SK-N-SH (cell line): ENCODE measurements around the gene STC2. TPM values are rescaled to one million over a fixed set of nuclear protein-coding genes. Genes with fewer than 3 reads are reported as not detected.

Experiments used
- CTCF ChIA-PET: fragments of 300-600, 350-600 bp; formaldehyde crosslinking; extraction: SDS; loops from one replicate; lab custom pipeline; 2021; lab: Yijun Ruan, JAX
- POLR2A ChIA-PET: fragments of 350-600 bp; sonication (Branson Sonifier 250); formaldehyde crosslinking; extraction: SDS; loops from one replicate; lab custom pipeline; 2020; ENCODE audit warnings: antibody characterized with exemption, inconsistent platforms; lab: Yijun Ruan, JAX
- DNase-seq: peaks from one replicate; pipeline ENCODE4 v3.0.0; 2012
- H2AFZ ChIP-seq: fragments of 200-600 bp; sonication (generic); 2 replicates; pipeline ENCODE4 v1.8.1; 2016; ENCODE audit warnings: antibody characterized with exemption, mild to moderate bottlenecking, low read depth
- H3F3A ChIP-seq: fragments of 200-600 bp; sonication (generic); replicated peaks from 2 replicates; pipeline ENCODE3; 2016; ENCODE audit warnings: antibody characterized with exemption, mild to moderate bottlenecking; ENCODE audit not compliant: insufficient read depth
- H3K27ac ChIP-seq, 2 experiments: fragments of 200-500 bp in 1 of 2; fragments of 200-600 bp in 1 of 2; sonication (Bioruptor generic) in 1 of 2; sonication (generic), shearing (Covaris generic) in 1 of 2; 2 replicates each; pipeline versions ENCODE4 v1.5.1 to v1.6.1; 2014 to 2016; ENCODE audit warnings: low read depth in 2 of 2, inconsistent platforms in 1 of 2, low read length in 1 of 2, mild to moderate bottlenecking in 1 of 2, mixed read lengths in 1 of 2
- H3K27me3 ChIP-seq: fragments of 200-600 bp; sonication (generic), shearing (Covaris generic); 2 replicates; pipeline ENCODE4 v1.6.1; 2016; ENCODE audit warnings: mixed run types; ENCODE audit not compliant: insufficient read depth
- H3K36me3 ChIP-seq, 2 experiments: fragments of 200-500 bp in 1 of 2; fragments of 200-600 bp in 1 of 2; sonication (Bioruptor generic) in 1 of 2; sonication (generic) in 1 of 2; replicated peaks in 1 of 2; 2 replicates each; pipeline versions ENCODE3 to v1.5.1; 2014 to 2016; ENCODE audit warnings: low read length in 1 of 2, mild to moderate bottlenecking in 1 of 2; ENCODE audit not compliant: insufficient read depth in 2 of 2, control insufficient read depth in 1 of 2
- H3K4me1 ChIP-seq, 2 experiments: fragments of 200-500 bp in 1 of 2; fragments of 200-600 bp in 1 of 2; sonication (Bioruptor generic) in 1 of 2; sonication (generic), shearing (Covaris generic) in 1 of 2; 2 replicates each; pipeline versions ENCODE4 v1.5.1 to v1.6.1; 2014 to 2016; ENCODE audit warnings: low read depth in 1 of 2, low read length in 1 of 2, mixed run types in 1 of 2; ENCODE audit not compliant: insufficient read depth in 2 of 2, control insufficient read depth in 1 of 2
- H3K4me2 ChIP-seq: fragments of 200-600 bp; sonication (generic), shearing (Covaris generic); 2 replicates; pipeline ENCODE4 v1.6.1; 2017; ENCODE audit warnings: mixed run types
- H3K4me3 ChIP-seq, 2 experiments: fragments of 200-500 bp in 1 of 2; fragments of 200-600 bp in 1 of 2; sonication (Bioruptor generic) in 1 of 2; sonication (generic), shearing (Covaris generic) in 1 of 2; 2 replicates each; pipeline versions ENCODE4 v1.5.1 to v1.8.1; 2014 to 2016; ENCODE audit warnings: low read depth in 2 of 2, inconsistent platforms in 1 of 2, low read length in 1 of 2, mild to moderate bottlenecking in 1 of 2, mixed read lengths in 1 of 2, moderate library complexity in 1 of 2
- H3K79me2 ChIP-seq: fragments of 200-600 bp; sonication (generic); 2 replicates; pipeline ENCODE4 v1.8.1; 2017; ENCODE audit warnings: mild to moderate bottlenecking; ENCODE audit not compliant: insufficient read depth
- H3K9ac ChIP-seq: fragments of 200-600 bp; sonication (generic); 2 replicates; pipeline ENCODE4 v1.6.1; 2017; ENCODE audit warnings: mixed run types
- H3K9me2 ChIP-seq: fragments of 200-600 bp; sonication (generic); 2 replicates; pipeline ENCODE4 v1.6.1; 2017; ENCODE audit warnings: mixed run types
- H3K9me3 ChIP-seq: fragments of 200-600 bp; sonication (generic); 2 replicates; pipeline ENCODE4 v1.6.1; 2017; ENCODE audit warnings: mixed run types, mild to moderate bottlenecking, moderate library complexity
- H4K20me1 ChIP-seq: fragments of 200-600 bp; sonication (generic); 2 replicates; pipeline ENCODE4 v1.6.1; 2017; ENCODE audit warnings: mild to moderate bottlenecking, mixed run types; ENCODE audit not compliant: insufficient read depth
- CHD2 ChIP-seq: fragments of 150-350 bp; IDR thresholded peaks from 2 replicates; pipeline ENCODE4 v1.6.1; 2018; ENCODE audit warnings: low read length; ENCODE audit not compliant: partially characterized antibody
- ELF1 ChIP-seq: IDR thresholded peaks from 2 replicates; pipeline ENCODE4 v1.4.0; 2012
- EZH2phosphoT487 ChIP-seq: fragments of 200-600 bp; sonication (generic); IDR thresholded peaks from 2 replicates; pipeline ENCODE4 v1.6.1; 2017; ENCODE audit warnings: low read depth, mixed run types, mild to moderate bottlenecking, antibody characterized with exemption, moderate library complexity, borderline replicate concordance
- FOSL2 ChIP-seq: IDR thresholded peaks from 2 replicates; pipeline ENCODE4 v1.4.0; 2012; ENCODE audit warnings: low read depth, mild to moderate bottlenecking, moderate library complexity, borderline replicate concordance
- FOXJ3 ChIP-seq: sonication (generic); formaldehyde crosslinking; IDR thresholded peaks from 2 replicates; pipeline ENCODE4 v1.5.1; 2020; ENCODE audit warnings: mild to moderate bottlenecking, missing genetic modification reagents
- JUND ChIP-seq: IDR thresholded peaks from 2 replicates; pipeline ENCODE4 v1.4.0; 2012
- MAX ChIP-seq: IDR thresholded peaks from 2 replicates; pipeline ENCODE4 v1.4.0; 2012; ENCODE audit warnings: low read depth
- MXI1 ChIP-seq: IDR thresholded peaks from 2 replicates; pipeline ENCODE4 v1.6.1; 2012; ENCODE audit warnings: mild to moderate bottlenecking, low read depth, low read length, improper control_type of control experiment
- NFIC ChIP-seq: IDR thresholded peaks from 2 replicates; pipeline ENCODE4 v1.4.0; 2012; ENCODE audit warnings: borderline replicate concordance
- NRF1 ChIP-seq: IDR thresholded peaks from 2 replicates; pipeline ENCODE4 v1.6.1; 2012; ENCODE audit warnings: low read depth, mild to moderate bottlenecking, low read length
- PBX3 ChIP-seq: IDR thresholded peaks from 2 replicates; pipeline ENCODE4; 2012
- POLR2AphosphoS5 ChIP-seq: IDR thresholded peaks from 2 replicates; pipeline ENCODE4 v1.6.1; 2012; ENCODE audit warnings: low read depth, low read length
- RCOR1 ChIP-seq: fragments of 150-350 bp; IDR thresholded peaks from 2 replicates; pipeline ENCODE4 v1.6.1; 2017; ENCODE audit warnings: antibody characterized with exemption, low read length
- REST ChIP-seq: IDR thresholded peaks from 2 replicates; pipeline ENCODE4 v1.6.1; 2012; ENCODE audit warnings: mild to moderate bottlenecking, low read depth, low read length, moderate library complexity
- RXRA ChIP-seq: IDR thresholded peaks from 2 replicates; pipeline ENCODE4 v1.4.0; 2012; ENCODE audit warnings: low read depth, mild to moderate bottlenecking, borderline replicate concordance
- TCF12 ChIP-seq: IDR thresholded peaks from 2 replicates; pipeline ENCODE4 v1.4.0; 2012
- TEAD4 ChIP-seq: IDR thresholded peaks from 2 replicates; pipeline ENCODE4 v1.4.0; 2012; ENCODE audit warnings: mild to moderate bottlenecking, borderline replicate concordance; ENCODE audit not compliant: insufficient read depth
- ZBTB33 ChIP-seq: IDR thresholded peaks from 2 replicates; pipeline ENCODE4 v1.4.0; 2012; ENCODE audit warnings: low read depth, borderline replicate concordance
- WGBS: methylation state at CpG from one replicate; pipeline ENCODE4 v1.1.6; 2017; ENCODE audit warnings: low lambda C conversion rate; 5-methylcytosine and 5-hydroxymethylcytosine counted together
- polyA plus RNA-seq, 3 experiments: library from polyadenylated mRNA; depleted of rRNA; stranded (reverse); fragments of >200 nt; gene quantifications; 2 replicates each; pipeline ENCODE4 v1.2.3, GENCODE V29; 2012

STC2 gene
- polyA plus RNA-seq, 1 of the 3 experiments (the other 2 are of a cell fraction) = 5.9 TPM

- POLR2A ChIA-PET = interaction anchor here (0.9 kb wide), 1 partner anchor 9 kb away, joined by 3 read pairs; the partner anchor contains the start of gene STC2
- TF ChIP-seq MXI1 (no peak), FOSL2 (no peak), NRF1 (no peak), POLR2AphosphoS5 (no peak), FOXJ3 (CRISPR knock-in tag) (no peak), ZBTB33 (no peak), TEAD4 (no peak), NFIC (no peak), MAX (no peak), RCOR1 (no peak), REST (no peak), RXRA (no peak), ELF1 (no peak), JUND (no peak), CHD2 (no peak), EZH2phosphoT487 (no peak), PBX3 (no peak), TCF12 (no peak)
- TF ChIP-seq, all 33 proteins: peak for 0
- no peaks in the 10 kb centered on the region for H3K27me3 ChIP-seq
- H3K36me3 ChIP-seq = peaks cover 0 to 7% of the 10 kb centered on the region in 2 experiments
- DNase-seq = no peak
- no peak overlapping the region for H3K27ac ChIP-seq
- no peak overlapping the region for H3K9ac ChIP-seq
- H3K9me3 ChIP-seq = no peaks in the 10 kb centered on the region
- H3K9me2 ChIP-seq = no peaks in the 10 kb centered on the region
- CTCF ChIA-PET = interaction anchor here (1.1 to 10.2 kb wide), 4 partner anchors 11 to 25 kb away, joined by 3 to 105 read pairs (median 10); partner anchors contain the start of gene STC2
- H4K20me1 ChIP-seq = no peaks in the 10 kb centered on the region
- no peaks in the 10 kb centered on the region for H3K79me2 ChIP-seq
- H2AFZ ChIP-seq = no peak overlapping the region
- H3K4me3 ChIP-seq = no peak overlapping the region
- H3F3A ChIP-seq = peaks cover 23% of the 10 kb centered on the region
- H3K4me1 ChIP-seq = peaks cover 20 to 39% of the 10 kb centered on the region in 2 experiments; a peak in 3 of 4 replicates
- WGBS = 87% methylated on average over 5 of the region's 5 CpGs
- no peak overlapping the region for H3K4me2 ChIP-seq
Observed at GRCh38 chr5:173319646-173320045, 8.6 kb downstream of the STC2 start.
